ENCODE results near the gene LIN9. TPM values are rescaled to one million over a fixed set of nuclear protein-coding genes. Genes with fewer than 3 reads are reported as not detected.

Gene LIN9
- total and polyA plus RNA-seq, 2 donors (not counting 1 experiment from before 2014, with no cell fraction given), result 2.3 to 2.8 TPM

DNA sequence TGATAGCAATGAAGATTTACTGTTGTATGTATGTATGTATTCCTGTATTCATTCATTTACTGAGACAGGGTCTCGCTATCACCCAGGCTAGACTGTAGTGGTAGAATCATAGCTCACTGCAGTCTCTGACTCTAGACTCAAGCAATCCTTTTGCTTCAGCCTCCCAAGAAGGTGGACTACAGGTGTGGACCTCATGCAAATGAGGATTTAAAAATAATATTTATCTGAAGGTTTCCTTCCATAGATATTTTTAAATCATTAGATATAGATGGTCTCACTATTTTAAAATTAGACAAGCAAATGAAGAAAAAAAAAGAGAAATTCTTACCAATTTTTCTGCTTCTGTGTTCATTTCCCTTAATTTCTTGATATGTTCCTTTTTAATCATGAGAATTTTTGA, 58.5 kb downstream of the LIN9 start:
- no peaks in the 10 kb centered on the region for H3K79me2 ChIP-seq (ENCODE audit: control insufficient read depth, insufficient read depth, low read length)
- H3K4me3 ChIP-seq (replicated peaks in 1 of 4; ENCODE audit: control extremely low read depth in 1 of 4, insufficient read depth in 1 of 4, low read depth in 3 of 4, low read length in 4 of 4), result no peak overlapping the region
- no peak for TF ChIP-seq EZH2 (IDR thresholded peaks at IDR 0.05; ENCODE audit: low read length, missing control alignments)
- TF ChIP-seq, protein P1, sequence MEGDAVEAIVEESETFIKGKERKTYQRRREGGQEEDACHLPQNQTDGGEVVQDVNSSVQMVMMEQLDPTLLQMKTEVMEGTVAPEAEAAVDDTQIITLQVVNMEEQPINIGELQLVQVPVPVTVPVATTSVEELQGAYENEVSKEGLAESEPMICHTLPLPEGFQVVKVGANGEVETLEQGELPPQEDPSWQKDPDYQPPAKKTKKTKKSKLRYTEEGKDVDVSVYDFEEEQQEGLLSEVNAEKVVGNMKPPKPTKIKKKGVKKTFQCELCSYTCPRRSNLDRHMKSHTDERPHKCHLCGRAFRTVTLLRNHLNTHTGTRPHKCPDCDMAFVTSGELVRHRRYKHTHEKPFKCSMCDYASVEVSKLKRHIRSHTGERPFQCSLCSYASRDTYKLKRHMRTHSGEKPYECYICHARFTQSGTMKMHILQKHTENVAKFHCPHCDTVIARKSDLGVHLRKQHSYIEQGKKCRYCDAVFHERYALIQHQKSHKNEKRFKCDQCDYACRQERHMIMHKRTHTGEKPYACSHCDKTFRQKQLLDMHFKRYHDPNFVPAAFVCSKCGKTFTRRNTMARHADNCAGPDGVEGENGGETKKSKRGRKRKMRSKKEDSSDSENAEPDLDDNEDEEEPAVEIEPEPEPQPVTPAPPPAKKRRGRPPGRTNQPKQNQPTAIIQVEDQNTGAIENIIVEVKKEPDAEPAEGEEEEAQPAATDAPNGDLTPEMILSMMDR (conservative IDR thresholded peaks at IDR 0.05 in 1 of 2, IDR thresholded peaks at IDR 0.05 in 1 of 2; ENCODE audit: low read depth in 1 of 2, low read length in 2 of 2), result no peak
- no peaks in the 10 kb centered on the region for H3K4me1 ChIP-seq (ENCODE audit: control insufficient read depth, extremely low read depth, insufficient read depth, low read length)
- H3K9ac ChIP-seq (ENCODE audit: insufficient read depth, low read length), result no peak overlapping the region
- H3K36me3 ChIP-seq (ENCODE audit: control insufficient read depth, insufficient read depth, low read length), result no peaks in the 10 kb centered on the region
- H3K27ac ChIP-seq (ENCODE audit: insufficient read depth, low read length), result no peak overlapping the region
- H3K27me3 ChIP-seq (ENCODE audit: control insufficient read depth, insufficient read depth, low read length), result no peaks in the 10 kb centered on the region
- no peak overlapping the region for H3K4me2 ChIP-seq (ENCODE audit: extremely low read depth, insufficient read depth, low read length)
- H4K20me1 ChIP-seq (ENCODE audit: control insufficient read depth, extremely low read depth, insufficient read depth, low read length), result no peaks in the 10 kb centered on the region
- H3K9me3 ChIP-seq (ENCODE audit: control insufficient read depth, insufficient read depth, low read depth, low read length), result no peaks in the 10 kb centered on the region
- no peak for DNase-seq (ENCODE audit: low read depth in 2 of 2)
- no peak overlapping the region for H2AFZ ChIP-seq (ENCODE audit: low read length)

DNA sequence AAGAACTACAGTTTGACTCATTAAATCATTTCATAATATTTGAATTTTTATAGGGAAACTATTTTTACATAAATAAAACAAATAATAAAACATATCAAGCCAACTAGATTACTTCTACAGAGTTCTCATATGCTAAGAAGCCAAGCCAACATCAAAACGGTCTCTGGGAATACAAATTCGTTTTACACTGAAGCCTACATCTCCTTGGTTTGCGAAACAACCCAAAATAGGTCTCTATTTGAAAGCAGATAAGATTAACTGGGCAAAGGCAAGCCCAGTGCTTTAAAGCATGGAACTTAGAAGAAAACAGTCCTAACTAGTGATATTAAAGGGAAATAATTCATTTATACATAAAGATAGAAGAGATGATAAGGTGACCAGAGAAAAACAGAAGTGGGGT, 60.2 kb downstream of the LIN9 start:
- no peak for TF ChIP-seq EZH2 (IDR thresholded peaks at IDR 0.05; ENCODE audit: low read length, missing control alignments)
- TF ChIP-seq, protein P1 (conservative IDR thresholded peaks at IDR 0.05 in 1 of 2, IDR thresholded peaks at IDR 0.05 in 1 of 2; ENCODE audit: low read depth in 1 of 2, low read length in 2 of 2), result no peak
- Histone ChIP-seq H2AFZ (ENCODE audit: low read length) (no peak overlapping the region), H3K9ac (ENCODE audit: insufficient read depth, low read length) (no peak overlapping the region), H3K27ac (ENCODE audit: insufficient read depth, low read length) (no peak overlapping the region), H3K4me3 (replicated peaks in 1 of 4; ENCODE audit: control extremely low read depth in 1 of 4, insufficient read depth in 1 of 4, low read depth in 3 of 4, low read length in 4 of 4) (no peak overlapping the region), H4K20me1 (ENCODE audit: control insufficient read depth, extremely low read depth, insufficient read depth, low read length) (no peaks in the 10 kb centered on the region), H3K4me1 (ENCODE audit: control insufficient read depth, extremely low read depth, insufficient read depth, low read length) (no peaks in the 10 kb centered on the region), H3K9me3 (ENCODE audit: control insufficient read depth, insufficient read depth, low read depth, low read length) (no peaks in the 10 kb centered on the region), H3K4me2 (ENCODE audit: extremely low read depth, insufficient read depth, low read length) (no peak overlapping the region), H3K79me2 (ENCODE audit: control insufficient read depth, insufficient read depth, low read length) (no peaks in the 10 kb centered on the region), H3K27me3 (ENCODE audit: control insufficient read depth, insufficient read depth, low read length) (no peaks in the 10 kb centered on the region), H3K36me3 (ENCODE audit: control insufficient read depth, insufficient read depth, low read length) (no peaks in the 10 kb centered on the region)
- DNase-seq (ENCODE audit: low read depth in 2 of 2), result no peak

DNA sequence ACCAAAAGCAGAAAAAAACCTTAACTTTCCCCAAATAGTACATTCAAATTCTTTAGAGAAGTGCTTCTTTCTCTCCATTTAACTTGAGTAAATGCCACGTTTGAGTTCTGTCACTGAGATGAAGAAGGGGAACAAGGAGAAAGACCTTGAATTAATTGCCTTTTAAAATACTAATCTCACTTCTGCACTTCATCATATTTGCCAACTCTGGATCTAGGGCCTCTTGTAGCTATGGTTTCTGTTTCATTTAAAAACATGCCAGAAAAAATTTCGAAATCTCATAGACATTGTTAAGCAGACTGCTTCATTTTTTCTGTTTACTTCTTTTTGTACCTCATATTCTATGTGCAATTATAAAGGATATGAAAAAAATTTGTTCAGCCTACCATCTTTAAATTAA, 60.9 kb downstream of the LIN9 start:
- TF ChIP-seq EZH2 (IDR thresholded peaks at IDR 0.05; ENCODE audit: low read length, missing control alignments), result no peak
- TF ChIP-seq, protein P1 (conservative IDR thresholded peaks at IDR 0.05 in 1 of 2, IDR thresholded peaks at IDR 0.05 in 1 of 2; ENCODE audit: low read depth in 1 of 2, low read length in 2 of 2), result no peak
- Histone ChIP-seq H3K27me3 (ENCODE audit: control insufficient read depth, insufficient read depth, low read length) (no peaks in the 10 kb centered on the region), H3K79me2 (ENCODE audit: control insufficient read depth, insufficient read depth, low read length) (no peaks in the 10 kb centered on the region), H4K20me1 (ENCODE audit: control insufficient read depth, extremely low read depth, insufficient read depth, low read length) (no peaks in the 10 kb centered on the region), H3K9me3 (ENCODE audit: control insufficient read depth, insufficient read depth, low read depth, low read length) (no peaks in the 10 kb centered on the region), H3K4me1 (ENCODE audit: control insufficient read depth, extremely low read depth, insufficient read depth, low read length) (no peaks in the 10 kb centered on the region), H3K36me3 (ENCODE audit: control insufficient read depth, insufficient read depth, low read length) (no peaks in the 10 kb centered on the region), H2AFZ (ENCODE audit: low read length) (no peak overlapping the region), H3K9ac (ENCODE audit: insufficient read depth, low read length) (no peak overlapping the region), H3K27ac (ENCODE audit: insufficient read depth, low read length) (no peak overlapping the region), H3K4me3 (replicated peaks in 1 of 4; ENCODE audit: control extremely low read depth in 1 of 4, insufficient read depth in 1 of 4, low read depth in 3 of 4, low read length in 4 of 4) (no peak overlapping the region), H3K4me2 (ENCODE audit: extremely low read depth, insufficient read depth, low read length) (no peak overlapping the region)
- peak in 1 of 2 donors; percentile 68 for DNase-seq (ENCODE audit: low read depth in 2 of 2)
